Neural progenitor cell (in vitro differentiated cells): Measurements from ENCODE around the gene SOX5.

Experiments used
- EZH2phosphoT487 ChIP-seq: fragments of 200-600 bp; sonication (generic); IDR thresholded peaks from 2 replicates; pipeline ENCODE4 v1.6.1; 2017; ENCODE audit warnings: antibody characterized with exemption
- TF ChIP-seq, protein P1 (sequence below): fragments of 200-600 bp; sonication (generic); IDR thresholded peaks from 2 replicates; pipeline ENCODE4 v1.5.1; 2017; ENCODE audit warnings: antibody characterized with exemption, mild to moderate bottlenecking

DNA sequence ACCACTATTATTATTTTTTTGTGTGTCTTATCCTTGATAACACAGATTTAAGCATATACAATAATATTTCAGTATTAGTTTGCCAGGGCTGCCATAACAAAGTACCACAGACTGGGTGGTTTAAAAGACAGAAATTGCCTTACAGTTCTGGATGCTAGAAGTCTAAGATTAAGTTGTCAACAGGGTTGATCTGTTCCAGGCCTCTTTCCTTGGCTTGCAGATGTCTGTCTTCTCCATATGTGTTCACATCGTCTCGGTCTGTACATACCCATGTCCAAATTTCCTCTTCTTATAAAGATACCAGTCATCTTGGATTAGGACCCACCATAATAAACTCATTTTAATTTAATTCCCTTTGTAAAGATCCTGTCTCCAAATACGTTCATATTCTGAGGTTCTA lies 204.8 kb downstream of the SOX5 start:
- TF ChIP-seq, protein P1, sequence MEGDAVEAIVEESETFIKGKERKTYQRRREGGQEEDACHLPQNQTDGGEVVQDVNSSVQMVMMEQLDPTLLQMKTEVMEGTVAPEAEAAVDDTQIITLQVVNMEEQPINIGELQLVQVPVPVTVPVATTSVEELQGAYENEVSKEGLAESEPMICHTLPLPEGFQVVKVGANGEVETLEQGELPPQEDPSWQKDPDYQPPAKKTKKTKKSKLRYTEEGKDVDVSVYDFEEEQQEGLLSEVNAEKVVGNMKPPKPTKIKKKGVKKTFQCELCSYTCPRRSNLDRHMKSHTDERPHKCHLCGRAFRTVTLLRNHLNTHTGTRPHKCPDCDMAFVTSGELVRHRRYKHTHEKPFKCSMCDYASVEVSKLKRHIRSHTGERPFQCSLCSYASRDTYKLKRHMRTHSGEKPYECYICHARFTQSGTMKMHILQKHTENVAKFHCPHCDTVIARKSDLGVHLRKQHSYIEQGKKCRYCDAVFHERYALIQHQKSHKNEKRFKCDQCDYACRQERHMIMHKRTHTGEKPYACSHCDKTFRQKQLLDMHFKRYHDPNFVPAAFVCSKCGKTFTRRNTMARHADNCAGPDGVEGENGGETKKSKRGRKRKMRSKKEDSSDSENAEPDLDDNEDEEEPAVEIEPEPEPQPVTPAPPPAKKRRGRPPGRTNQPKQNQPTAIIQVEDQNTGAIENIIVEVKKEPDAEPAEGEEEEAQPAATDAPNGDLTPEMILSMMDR = no peak
- TF ChIP-seq EZH2phosphoT487 = no peak
